NCI-H345 (cell line): ENCODE data around the gene GSTM2.
"Not testable (repeated sequence)": the region's sequence is repeated elsewhere in the genome, so short reads cannot be mapped to it uniquely, and the experiment has no call there.

Source experiments
- DNase-seq: peaks from one replicate; lab custom pipeline; 2025; lab: John Stamatoyannopoulos, UW

Gene GSTM2

DNA sequence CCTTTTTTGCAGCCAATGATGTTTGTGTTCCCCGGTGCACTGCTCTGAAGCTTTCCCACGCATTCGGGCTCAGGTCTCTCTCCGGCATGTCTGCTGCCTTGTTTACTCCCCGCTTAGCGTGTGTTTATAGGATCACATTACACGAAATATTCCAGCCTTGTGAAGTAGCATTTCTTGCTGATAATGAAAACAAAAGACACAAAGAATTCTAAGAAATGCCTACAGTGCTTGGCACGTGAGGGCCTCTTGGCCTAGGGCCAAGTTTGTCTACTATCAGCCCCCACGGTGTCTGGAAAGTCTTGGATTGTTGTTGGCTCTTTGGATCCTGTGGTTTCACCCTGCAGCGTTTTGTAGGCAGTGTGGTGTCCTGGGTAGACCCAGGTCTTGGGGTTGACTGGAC lies 23.2 kb upstream of the GSTM2 start:
- DNase-seq, result no peak

DNA sequence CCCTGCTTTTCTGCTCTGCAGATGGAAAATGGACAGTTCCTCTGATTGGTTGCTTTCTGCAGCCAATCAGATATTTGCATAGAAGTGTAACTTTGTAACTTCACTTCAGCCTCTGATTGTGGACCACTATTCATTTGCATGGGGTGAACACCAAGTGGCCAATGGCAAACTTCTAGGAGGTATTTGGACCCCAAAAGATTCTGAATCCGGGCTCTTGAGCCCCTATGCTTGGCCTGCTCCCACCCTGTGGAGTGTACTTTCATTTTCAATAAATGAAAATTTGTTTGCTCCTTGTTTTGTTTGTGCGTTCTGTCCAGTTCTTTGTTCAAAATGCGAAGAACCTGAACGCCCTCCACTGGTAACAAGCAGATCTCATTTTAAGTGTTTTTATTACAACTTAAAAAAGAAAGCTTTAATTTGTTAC lies 18.4 kb upstream of the GSTM2 start:
- DNase-seq, result no peak

DNA sequence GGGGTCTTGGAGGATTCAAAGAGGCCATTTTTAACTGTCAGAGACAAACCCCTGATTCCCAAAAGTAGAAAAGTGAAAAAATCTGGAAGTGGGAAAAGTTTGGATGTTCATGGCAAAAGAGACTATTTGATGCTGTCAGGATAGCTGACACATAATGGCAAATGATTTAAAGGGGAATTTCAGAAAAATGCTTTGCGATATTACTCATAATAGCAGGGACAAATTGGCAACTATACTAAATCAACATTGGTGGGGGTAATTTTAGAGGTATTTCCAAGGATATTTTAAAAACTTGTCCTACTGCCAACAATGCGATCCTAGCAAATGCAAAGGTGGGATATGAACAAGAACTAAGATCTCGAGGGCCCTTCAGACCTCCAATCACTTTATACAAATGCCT lies 17.2 kb upstream of the GSTM2 start:
- DNase-seq, result no peak

DNA sequence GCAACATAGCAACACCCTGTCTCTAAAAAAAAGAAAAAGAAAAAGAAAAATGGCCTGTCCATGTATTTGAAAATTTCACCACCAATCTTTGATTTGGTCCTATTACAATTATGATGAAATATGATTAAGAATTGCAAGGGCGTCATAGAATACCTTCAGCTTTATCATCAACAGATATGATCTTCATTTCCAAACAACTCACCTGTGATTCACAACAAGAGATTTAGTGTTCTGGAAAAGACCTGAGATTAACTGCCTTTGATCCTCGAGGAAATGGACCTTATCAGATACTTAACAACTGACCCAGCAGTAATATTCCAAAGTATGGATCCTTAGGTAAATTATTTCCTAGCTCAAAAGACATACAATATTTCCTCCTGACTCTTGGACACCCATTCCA lies 15.5 kb upstream of the GSTM2 start:
- DNase-seq, result no peak

DNA sequence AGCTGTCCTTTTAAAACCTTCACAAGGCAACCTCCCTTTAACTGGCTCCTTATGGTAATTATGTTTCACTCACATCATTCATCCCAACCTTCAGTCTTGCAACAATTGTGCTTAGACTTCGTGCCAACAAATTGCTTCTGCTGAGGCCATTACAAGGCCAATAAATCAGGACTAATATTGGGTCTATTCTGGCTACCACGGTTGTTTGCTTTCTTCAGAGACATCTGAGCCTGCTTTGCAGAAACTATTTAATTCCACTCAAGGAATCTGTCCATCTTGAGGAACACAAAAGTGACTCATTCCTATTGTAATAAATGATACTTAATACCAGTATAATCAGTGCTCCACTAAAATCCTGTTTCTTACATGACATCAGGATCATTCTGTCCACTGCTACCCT lies 14.6 kb upstream of the GSTM2 start:
- DNase-seq, result no peak

DNA sequence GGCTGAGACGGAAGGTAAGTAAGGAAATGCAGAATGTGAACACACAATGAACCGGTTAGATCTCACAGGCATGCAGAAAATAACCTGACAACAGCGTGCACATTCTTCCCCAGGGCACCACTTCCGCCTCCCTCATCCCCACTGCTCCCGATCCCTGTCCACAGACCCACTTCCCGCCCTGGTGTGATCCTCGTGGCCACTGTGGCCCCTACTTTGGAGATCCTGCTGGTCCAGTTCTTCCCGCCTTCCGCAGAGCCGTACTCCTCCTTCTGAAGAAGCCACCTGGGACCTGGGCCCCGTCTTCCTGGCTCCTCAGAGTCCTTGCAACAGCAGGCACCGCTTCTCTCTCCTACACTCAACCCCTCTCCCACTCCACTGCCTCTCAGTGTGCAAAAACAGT lies 13.3 kb upstream of the GSTM2 start:
- no peak for DNase-seq

DNA sequence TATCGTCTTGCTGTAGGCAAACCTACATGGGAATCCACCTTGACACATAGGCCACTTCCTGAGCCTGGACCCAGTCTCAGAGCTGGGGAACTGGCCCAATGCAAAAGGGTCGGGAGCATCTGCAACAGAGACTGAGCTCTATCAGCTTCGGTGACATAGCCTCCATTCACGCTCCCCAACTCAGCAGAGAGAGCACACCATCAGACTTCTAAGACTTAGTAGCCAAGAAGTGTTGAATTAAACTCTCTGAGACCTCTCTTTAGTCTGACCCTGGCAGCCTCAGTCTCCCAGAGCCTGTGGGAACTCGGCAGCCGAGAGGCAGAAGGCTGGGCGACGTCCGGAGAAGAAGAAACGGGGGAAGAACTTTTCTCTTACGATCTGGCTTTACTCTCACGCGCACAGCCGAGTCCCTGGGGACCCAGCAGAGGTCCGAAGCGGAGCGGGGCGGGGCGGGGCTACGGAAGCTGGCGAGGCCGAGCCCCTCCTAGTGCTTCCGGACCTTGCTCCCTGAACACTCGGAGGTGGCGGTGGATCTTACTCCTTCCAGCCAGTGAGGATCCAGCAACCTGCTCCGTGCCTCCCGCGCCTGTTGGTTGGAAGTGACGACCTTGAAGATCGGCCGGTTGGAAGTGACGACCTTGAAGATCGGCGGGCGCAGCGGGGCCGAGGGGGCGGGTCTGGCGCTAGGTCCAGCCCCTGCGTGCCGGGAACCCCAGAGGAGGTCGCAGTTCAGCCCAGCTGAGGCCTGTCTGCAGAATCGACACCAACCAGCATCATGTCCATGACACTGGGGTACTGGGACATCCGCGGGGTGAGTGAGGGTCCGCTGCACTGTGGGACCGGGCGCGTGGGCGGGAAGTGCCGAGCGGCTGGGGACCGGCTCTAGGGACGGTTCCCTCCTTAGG lies 12.0 kb upstream of the GSTM2 start, which contains the start of gene GSTM4:
GSTM4 (plus strand) TSS at position 485 of the 905 bp plus-strand sequence; CDS start at position 776, 291 bp downstream.
- peak; percentile 62 for DNase-seq

DNA sequence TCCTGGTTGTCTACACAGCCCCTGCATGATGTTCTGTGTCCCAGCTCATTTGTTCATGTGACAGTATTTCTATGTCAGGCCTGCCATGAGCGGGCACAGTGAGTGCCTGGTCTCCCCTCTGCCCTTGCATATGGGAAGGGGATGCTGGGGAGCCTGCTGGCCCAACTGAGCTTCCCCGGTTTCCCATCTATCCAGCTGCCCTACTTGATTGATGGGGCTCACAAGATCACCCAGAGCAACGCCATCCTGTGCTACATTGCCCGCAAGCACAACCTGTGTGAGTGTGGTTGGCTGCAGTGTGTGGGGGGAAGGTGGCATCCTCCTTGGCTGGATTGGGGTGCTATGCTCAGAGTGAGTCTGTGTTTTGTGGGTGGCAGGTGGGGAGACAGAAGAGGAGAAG lies 10.5 kb upstream of the GSTM2 start:
- no peak for DNase-seq

DNA sequence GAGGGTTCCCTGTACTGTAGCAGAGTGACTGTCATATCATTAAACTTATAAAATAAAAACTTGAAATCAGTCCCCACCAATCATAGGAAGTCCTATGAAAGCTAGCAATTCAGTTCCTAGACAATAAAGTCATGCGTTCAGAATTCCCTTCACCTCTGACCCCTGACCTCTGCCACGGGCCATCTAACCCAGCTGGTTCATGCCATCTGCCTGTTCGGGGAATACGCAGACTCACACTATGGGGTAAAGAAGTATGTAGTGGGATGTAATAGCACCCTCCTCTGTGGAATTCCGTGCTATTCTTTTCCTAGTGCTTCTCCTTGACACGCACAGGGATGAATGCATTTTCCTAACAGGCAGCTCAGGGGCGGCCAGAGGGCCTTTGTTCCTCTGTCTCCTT lies 9.9 kb upstream of the GSTM2 start:
- DNase-seq, result no peak

DNA sequence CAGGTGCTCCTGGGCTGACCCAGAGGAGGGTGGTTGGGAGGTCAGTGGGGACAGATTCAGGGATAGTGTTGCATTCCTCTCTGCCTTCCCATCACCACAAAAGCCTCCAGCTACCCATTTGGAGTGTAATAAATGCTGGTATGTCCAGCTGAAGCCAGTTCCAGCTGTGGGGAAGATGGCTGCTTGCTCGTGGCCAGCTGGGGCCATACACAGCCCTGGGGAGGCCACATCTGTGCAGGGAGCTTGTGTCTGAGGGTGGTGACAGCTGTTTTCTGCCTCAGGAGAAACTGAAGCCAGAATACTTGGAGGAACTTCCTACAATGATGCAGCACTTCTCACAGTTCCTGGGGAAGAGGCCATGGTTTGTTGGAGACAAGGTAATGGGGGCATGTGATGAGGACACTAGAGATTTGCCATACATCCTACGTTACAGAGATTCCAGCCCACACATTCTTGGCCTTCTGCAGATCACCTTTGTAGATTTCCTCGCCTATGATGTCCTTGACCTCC lies 9.3 kb upstream of the GSTM2 start:
- DNase-seq, result no peak

DNA sequence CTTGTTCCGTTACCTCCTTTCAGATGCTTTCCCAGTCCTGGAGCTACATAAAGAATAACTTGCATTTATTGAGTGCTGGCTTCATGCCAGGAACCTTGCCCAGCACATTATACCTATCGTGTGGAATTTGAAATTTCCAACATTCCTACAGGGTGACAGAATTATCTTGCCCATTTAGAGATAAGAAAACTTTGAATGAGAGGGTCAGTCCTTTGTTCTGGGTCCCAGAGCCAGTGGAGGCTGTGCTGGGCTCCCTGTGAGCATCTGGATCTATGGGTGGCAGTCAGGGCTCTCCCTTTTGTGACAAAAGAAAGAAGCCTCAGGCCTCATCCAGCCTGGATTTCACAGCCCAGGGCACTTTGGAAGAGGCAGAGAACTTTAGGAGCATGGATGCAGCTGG lies 8.7 kb upstream of the GSTM2 start:
- no peak for DNase-seq

DNA sequence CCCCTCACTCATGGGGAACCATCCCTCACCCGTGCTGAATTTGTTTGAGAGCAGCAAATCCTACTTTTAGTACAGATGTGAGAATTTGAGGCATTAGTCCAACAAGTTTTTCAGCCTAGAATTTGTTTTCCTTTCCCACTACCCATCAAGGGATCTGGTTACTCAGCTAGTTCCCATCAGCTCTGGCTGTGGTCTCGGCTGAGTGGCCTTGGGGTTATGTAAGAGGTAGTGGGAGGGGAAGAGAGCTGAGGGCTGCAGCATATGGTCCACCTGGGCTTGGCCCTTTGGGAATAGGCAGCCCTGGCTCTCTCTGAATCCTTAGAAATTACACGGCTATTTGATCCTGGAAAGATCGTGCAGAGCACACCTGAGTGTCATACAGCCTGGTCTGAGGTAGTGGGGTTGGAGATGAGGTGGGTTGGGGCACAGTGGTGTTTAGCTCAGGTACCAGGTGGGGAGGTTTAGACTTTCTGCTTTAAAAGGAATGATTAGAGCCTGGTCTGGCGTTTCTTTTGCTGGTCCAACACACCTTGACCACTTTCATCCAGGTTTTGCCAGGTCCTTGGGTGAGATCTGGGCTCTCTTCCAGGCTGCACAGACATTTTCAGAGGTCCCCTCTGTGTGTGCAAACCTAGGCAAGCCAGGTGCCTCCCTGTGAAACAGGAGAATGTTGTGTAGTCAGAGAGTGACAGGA lies 7.7 kb upstream of the GSTM2 start:
- no peak for DNase-seq

DNA sequence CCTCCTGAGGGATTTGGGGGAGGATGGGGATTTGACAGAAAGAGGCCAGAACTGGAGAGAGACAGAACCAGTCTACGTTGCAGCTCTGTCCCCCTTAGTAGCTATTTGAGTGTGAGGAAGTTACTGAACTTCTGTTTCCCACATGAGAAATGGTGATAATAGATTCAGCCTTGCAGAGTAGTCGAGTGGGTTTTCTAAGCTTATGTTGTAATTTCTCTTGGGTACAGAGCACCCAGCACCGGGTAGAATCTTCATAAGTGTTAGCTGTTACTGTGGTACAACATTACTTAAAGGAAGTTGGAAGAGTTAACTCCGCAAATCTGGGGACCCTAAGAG lies 7.2 kb upstream of the GSTM2 start:
- not testable (repeated sequence) for DNase-seq

DNA sequence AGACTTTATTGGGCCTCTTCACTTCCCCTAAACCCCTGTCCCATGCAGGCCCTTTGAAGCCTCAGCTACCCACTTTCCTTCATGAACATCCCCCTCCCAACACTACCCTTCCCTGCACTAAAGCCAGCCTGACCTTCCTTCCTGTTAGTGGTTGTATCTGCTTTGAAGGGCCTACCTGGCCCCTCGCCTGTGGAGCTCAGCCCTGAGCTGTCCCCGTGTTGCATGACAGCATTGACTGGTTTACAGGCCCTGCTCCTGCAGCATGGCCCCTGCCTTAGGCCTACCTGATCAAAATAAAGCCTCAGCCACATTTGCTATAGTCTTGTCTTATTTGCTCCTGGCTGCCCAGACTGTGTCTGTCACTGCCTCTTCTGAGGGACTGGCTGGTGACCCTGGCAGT lies 6.5 kb upstream of the GSTM2 start:
- DNase-seq, result no peak

DNA sequence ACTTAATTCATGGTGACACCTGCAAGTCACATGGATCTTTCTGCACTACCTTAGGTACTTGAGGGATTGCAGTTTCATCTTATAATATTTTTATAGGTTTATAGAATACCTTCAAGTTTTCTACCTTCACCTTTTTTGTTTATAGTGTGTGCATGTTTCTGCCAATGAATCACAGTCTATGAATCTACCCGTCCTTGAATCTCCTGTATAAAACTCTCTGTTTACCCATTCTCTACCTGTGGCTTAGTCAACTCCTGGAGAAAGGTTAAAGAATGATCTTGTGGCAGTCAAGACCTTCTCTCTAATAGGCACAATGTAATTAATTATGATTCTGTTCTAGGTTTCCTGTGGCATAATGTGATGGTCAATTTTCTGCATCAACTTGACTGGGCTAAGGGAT lies 3.2 kb upstream of the GSTM2 start:
- DNase-seq, result no peak

DNA sequence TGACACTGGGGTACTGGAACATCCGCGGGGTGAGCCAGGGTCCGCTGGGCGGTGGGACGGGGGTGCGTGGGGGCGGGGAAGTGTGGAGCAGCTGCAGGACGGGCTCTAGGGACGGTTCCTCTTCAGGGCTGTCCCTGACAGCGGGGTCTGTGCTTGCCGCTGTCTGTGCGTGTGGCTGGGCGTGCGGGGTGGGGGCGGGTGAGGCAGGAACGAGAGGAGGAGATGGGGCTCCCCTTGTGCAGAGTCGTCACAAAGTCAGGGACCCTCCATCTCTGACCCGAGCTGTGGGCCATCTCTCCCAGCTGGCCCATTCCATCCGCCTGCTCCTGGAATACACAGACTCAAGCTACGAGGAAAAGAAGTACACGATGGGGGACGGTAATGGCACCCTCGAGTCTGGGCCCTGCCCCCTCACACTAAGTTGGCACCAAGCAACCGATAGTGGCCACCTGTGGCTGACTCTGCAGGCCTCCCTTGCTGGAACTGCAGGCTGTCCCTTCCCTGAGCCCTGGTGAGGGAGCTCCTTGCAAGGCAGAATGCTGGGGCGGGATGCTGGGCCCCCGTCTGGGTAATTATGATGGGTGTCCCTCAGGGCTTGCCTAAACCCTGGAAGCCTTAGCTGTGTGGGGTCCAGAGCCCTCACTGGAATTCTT lies 392 bp downstream of the GSTM2 start:
- no peak for DNase-seq

DNA sequence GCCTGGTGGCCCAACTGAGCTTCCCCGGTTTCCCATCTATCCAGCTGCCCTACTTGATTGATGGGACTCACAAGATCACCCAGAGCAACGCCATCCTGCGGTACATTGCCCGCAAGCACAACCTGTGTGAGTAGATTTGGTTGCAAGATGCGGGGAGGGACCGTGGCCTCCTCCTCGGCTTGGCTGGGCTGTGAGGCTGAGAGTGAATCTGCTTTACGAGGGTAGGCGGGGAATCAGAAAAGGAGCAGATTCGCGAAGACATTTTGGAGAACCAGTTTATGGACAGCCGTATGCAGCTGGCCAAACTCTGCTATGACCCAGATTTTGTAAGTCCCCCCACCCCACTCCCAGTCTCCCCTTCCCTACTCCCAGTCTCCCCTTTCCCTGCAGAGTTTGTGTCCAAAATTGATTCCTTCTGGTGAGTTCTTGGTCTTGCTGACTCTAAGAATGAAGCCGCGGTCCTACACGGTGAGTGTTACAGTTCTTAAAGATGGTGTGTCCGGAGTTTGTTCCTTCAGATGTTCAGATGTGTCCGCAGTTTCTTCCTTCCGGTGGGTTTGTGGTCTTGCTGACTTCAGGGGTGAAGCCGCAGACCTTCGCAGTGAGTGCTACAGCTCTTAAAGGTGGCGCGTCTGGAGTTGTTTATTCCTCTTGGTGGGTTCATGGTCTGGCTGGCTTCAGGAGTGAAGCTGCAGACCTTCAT lies 1.5 kb downstream of the GSTM2 start:
- DNase-seq, result no peak

DNA sequence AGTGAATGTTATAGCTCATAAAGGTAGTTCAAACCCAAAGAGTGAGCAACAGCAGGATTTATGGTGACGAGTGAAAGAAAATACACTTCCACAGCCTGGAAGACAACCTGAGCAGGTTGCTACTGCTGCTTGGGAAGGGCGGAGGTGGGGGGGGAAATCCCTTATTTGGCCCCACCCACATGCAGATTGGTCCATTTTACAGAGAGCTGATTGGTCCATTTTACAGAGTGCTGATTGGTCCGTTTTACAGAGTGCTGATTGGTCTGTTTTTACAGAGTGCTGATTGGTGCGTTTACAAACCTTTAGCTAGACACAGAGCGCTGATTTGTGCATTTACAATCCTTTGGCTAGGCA lies 2.1 kb downstream of the GSTM2 start:
- DNase-seq, result not testable (repeated sequence)

DNA sequence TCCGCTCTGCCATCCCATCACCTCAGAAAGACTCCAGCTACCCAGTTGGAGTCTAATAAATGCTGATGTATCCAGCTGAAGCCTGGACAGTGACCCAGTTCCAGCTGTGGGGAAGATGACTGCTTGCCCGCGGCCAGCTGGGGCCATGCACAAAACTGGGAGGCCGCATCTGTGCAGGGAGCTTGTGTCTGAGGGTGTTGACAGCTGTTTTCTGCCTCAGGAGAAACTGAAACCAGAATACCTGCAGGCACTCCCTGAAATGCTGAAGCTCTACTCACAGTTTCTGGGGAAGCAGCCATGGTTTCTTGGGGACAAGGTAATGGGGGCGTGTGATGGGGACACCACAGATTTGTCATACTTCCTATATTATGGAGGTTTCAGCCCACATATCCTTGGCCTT lies 3.2 kb downstream of the GSTM2 start:
- DNase-seq, result no peak

DNA sequence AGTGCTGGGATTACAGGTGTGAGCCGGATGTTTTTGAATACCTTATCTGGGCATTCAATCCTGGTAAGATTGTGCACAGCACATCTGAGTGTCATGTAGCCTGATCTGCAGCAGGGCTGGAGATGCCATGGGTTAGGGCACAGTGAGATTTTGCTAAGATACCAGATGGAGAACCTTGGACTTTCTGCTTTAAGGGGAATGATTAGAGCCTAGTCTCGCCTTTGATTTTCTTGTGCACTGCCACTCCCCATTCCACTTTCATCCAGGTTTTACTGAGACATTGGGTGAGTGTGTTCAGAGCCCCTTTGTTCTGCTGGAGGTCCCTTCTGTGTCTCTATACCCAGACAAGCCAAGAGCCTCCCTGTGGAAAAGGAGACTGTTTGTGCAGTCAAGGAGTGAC lies 6.0 kb downstream of the GSTM2 start:
- DNase-seq, result not testable (repeated sequence)

DNA sequence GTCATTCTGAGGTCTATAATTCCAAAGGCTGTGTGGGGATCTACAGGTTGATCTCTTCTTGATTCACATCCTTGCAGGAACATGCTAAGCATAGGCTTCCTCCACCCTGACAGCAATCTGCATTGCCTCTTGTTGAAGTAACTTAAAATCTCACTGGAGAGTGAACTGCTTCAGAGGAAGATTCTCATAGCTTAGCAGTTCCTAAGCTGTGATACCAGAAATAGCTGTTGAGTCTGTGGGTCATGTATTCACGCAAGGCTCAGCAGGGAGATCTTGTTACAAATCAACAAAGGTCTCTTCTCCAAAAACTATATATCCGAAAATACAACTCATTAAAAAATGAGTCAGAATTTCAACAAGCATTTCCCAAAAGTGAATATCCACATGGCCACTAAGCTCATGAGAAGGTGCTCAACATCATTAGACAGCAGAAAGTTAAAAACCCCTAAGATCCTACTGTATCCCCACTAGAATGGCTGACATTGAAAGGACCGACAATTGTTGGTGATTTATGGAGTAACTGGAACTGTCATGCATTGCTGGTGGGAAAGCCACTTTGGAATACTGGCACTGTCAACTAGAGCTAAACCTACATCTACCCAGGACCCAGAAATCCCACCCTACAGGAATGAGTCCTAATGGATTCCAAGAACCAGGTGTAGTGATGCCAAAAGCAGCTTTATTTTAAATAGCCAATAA lies 9.0 kb downstream of the GSTM2 start:
- DNase-seq, result not testable (repeated sequence)

DNA sequence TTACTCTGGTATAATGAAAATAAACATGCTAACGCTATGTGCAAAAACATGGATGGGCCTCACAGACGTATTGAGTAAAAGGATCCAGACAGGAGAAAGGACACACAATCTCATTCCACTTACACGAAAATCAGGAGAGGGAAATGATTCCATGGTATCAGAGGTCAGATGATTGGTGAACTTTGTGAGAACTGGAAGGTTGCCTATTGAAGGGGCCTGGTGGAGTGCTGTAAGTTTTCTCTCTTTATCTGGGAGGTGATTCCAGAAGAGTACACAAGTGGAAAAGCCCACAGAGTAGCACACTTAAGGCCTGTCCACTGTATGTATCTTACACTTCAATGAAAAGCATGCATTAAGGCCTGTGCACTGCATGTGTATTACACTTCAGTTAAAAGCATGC lies 9.6 kb downstream of the GSTM2 start:
- DNase-seq, result no peak
